Vagina (tissue), 2 donors: ENCODE data around the gene DUXB. TPM values are rescaled to one million over a fixed set of nuclear protein-coding genes. Genes with fewer than 3 reads are reported as not detected.
A peak's percentile ranks its signal among the peaks of the same experiment; 100 is the strongest.

Source experiments
- DNase-seq, 2 donors: peaks; one replicate each; pipeline ENCODE4 v3.0.0-alpha.2; 2017; ENCODE audit errors: extremely low spot score in 2 of 2
- H3K27ac ChIP-seq: fragments of 200-600 bp; sonication (generic); one replicate; pipeline ENCODE4 v1.5.1; 2019
- H3K27me3 ChIP-seq: fragments of 200-600 bp; sonication (generic); one replicate; pipeline ENCODE4 v1.5.1; 2019
- H3K36me3 ChIP-seq, 2 donors: fragments of 200-600 bp; sonication (generic); one replicate each; pipeline ENCODE4 v1.5.1; 2017 to 2019
- H3K4me1 ChIP-seq: fragments of 200-600 bp; sonication (generic); one replicate; pipeline ENCODE4 v1.5.1; 2019
- H3K4me3 ChIP-seq, 2 donors: fragments of 200-600 bp; sonication (generic); 1 replicate in 1 of 2; 2 replicates in 1 of 2; pipeline ENCODE4 v1.5.1; 2016 to 2019
- H3K9me3 ChIP-seq: fragments of 200-600 bp; sonication (generic); one replicate; pipeline ENCODE4 v1.5.1; 2019
- CTCF ChIP-seq, 3 experiments: fragments of 450-650 bp in 2 of 3; fragments of 200-600 bp in 1 of 3; sonication (generic) in 1 of 3; IDR thresholded peaks; one replicate each; pipeline ENCODE4 v1.5.1; 2017 to 2019; ENCODE audit warnings: antibody characterized with exemption in 3 of 3, mild to moderate bottlenecking in 2 of 3, moderate library complexity in 2 of 3
- POLR2A ChIP-seq, 2 donors: fragments of 450-650 bp; IDR thresholded peaks; one replicate each; pipeline ENCODE4 v1.6.1; 2017; ENCODE audit warnings: antibody characterized with exemption in 2 of 2, mild to moderate bottlenecking in 2 of 2, moderate library complexity in 2 of 2
- POLR2AphosphoS5 ChIP-seq, 2 donors: sonication (generic); formaldehyde crosslinking; IDR thresholded peaks; one replicate each; pipeline ENCODE4 v1.9.0; 2017; ENCODE audit warnings: antibody characterized with exemption in 2 of 2, mild to moderate bottlenecking in 2 of 2, low read depth in 1 of 2; ENCODE audit not compliant: insufficient read depth in 1 of 2
- intact Hi-C: fragments of 100-400 bp; cut with DNase I; formaldehyde crosslinking; loops from one replicate; pipeline ENCODE4 v1.15.1; 2023
- small RNA-seq: library from RNA; depleted of rRNA; stranded (forward); fragments of <200 nt; gene quantifications from one replicate; pipeline ENCODE3, GENCODE V24; 2016
- total RNA-seq: library from RNA; depleted of rRNA; stranded (reverse); fragments of >200 nt; gene quantifications from one replicate; pipeline ENCODE4 v1.2.3, GENCODE V29; 2016

DUXB gene
- total RNA-seq, 1 donor from 2014 or later, result not detected

GRCh38 chr16:75648265-75649076 lies 52.8 kb downstream of the DUXB start:
- Histone ChIP-seq H3K27ac (peak overlapping the region; percentile 99), H3K36me3 (peaks cover 0 to 5% of the 10 kb centered on the region in 2 donors), H3K27me3 (no peaks in the 10 kb centered on the region), H3K9me3 (no peaks in the 10 kb centered on the region), H3K4me3 (peak overlapping the region; percentile 90 to 100), H3K4me1 (peaks cover 75% of the 10 kb centered on the region)
- no peak for TF ChIP-seq CTCF (IDR thresholded peaks at IDR 0.05)
- TF ChIP-seq POLR2AphosphoS5 (IDR thresholded peaks at IDR 0.05; ENCODE audit: insufficient read depth in 1 of 2, low read depth in 1 of 2), result peak; percentile 20 to 64
- peak in 1 of 2 donors; percentile 14 for TF ChIP-seq POLR2A (IDR thresholded peaks at IDR 0.05)
- DNase-seq, result no peak
- intact Hi-C loops, result no loop called here

- Histone ChIP-seq H3K27me3 (no peaks in the 10 kb centered on the region), H3K4me3 (peak within 1 kb of the TSS; percentile 90 to 100), H3K27ac (peak within 1 kb of the TSS; percentile 99), H3K4me1 (peaks cover 70% of the 10 kb centered on the region), H3K9me3 (no peaks in the 10 kb centered on the region), H3K36me3 (peaks cover 0 to 5% of the 10 kb centered on the region in 2 donors)
- TF ChIP-seq POLR2A (IDR thresholded peaks at IDR 0.05) (peak in 1 of 2 donors; percentile 96), POLR2AphosphoS5 (IDR thresholded peaks at IDR 0.05; ENCODE audit: insufficient read depth in 1 of 2, low read depth in 1 of 2) (peak; percentile 98 to 99), CTCF (IDR thresholded peaks at IDR 0.05) (peak in 1 of 3 experiments; percentile 20)
- DNase-seq, result peak in 1 of 2 donors; percentile 96
- intact Hi-C loops, result no loop called here
Observed at GRCh38 chr16:75647492-75648264, 53.6 kb downstream of the DUXB start, which contains the start of the genes KARS1 and TERF2IP. TSS of gene KARS1 (minus strand) at chr16:75647665. CDS start at chr16:75647639, 26 bp downstream. TSS of gene TERF2IP (plus strand) at chr16:75647773. CDS start at chr16:75647883, 110 bp downstream.

- Histone ChIP-seq H3K4me3 (peak overlapping the region; percentile 90 to 100), H3K36me3 (peaks cover 0 to 8% of the 10 kb centered on the region in 2 donors), H3K9me3 (no peaks in the 10 kb centered on the region), H3K4me1 (peaks cover 64% of the 10 kb centered on the region), H3K27me3 (no peaks in the 10 kb centered on the region), H3K27ac (peak overlapping the region; percentile 99)
- TF ChIP-seq CTCF (IDR thresholded peaks at IDR 0.05) (no peak), POLR2A (IDR thresholded peaks at IDR 0.05) (no peak), POLR2AphosphoS5 (IDR thresholded peaks at IDR 0.05; ENCODE audit: insufficient read depth in 1 of 2, low read depth in 1 of 2) (no peak)
- intact Hi-C loops, result no loop called here
- DNase-seq, result no peak
Observed at GRCh38 chr16:75647112-75647491, 54.2 kb downstream of the DUXB start.

GRCh38 chr16:75644240-75645012 lies 56.8 kb downstream of the DUXB start:
- H3K4me1 ChIP-seq, result peaks cover 38% of the 10 kb centered on the region
- H3K4me3 ChIP-seq, result no peak overlapping the region
- no peak for TF ChIP-seq POLR2AphosphoS5 (IDR thresholded peaks at IDR 0.05; ENCODE audit: insufficient read depth in 1 of 2, low read depth in 1 of 2)
- no peak for TF ChIP-seq POLR2A (IDR thresholded peaks at IDR 0.05)
- no peak for TF ChIP-seq CTCF (IDR thresholded peaks at IDR 0.05)
- no peak for DNase-seq
- intact Hi-C loops, result no loop called here
- no peaks in the 10 kb centered on the region for H3K27me3 ChIP-seq
- H3K9me3 ChIP-seq, result no peaks in the 10 kb centered on the region
- H3K27ac ChIP-seq, result no peak overlapping the region
- peaks cover 0 to 30% of the 10 kb centered on the region in 2 donors for H3K36me3 ChIP-seq

Small RNAs within 50 kb of the gene (small RNA-seq; reads per million reads assigned to genes)
- not detected for gene RN7SL520P

Other genes starting within 250 kb of the DUXB start
- gene TMEM170A, start 236.8 kb downstream of the DUXB start, total RNA-seq, result 21.9 TPM
- gene CHST6, start 206.0 kb downstream of the DUXB start, total RNA-seq, result 0.25 TPM
- not detected for gene CHST5, start 165.4 kb downstream of the DUXB start, total RNA-seq
- gene TMEM231, start 145.2 kb downstream of the DUXB start, total RNA-seq, result 6.9 TPM
- 86.4 TPM for gene GABARAPL2, start 135.1 kb downstream of the DUXB start, total RNA-seq
- 44.4 TPM for gene ADAT1, start 78.2 kb downstream of the DUXB start, total RNA-seq
- 82.0 TPM for gene KARS1, start 53.8 kb downstream of the DUXB start, total RNA-seq
- gene TERF2IP, start 53.7 kb downstream of the DUXB start, total RNA-seq, result 65.1 TPM
- not detected for gene CPHXL2, start 24.5 kb downstream of the DUXB start, total RNA-seq
- gene CPHXL, start 25.0 kb upstream of the DUXB start, total RNA-seq, result not detected